Measurements from ENCODE around the gene CHID1.

Gene CHID1

GRCh38 chr11:864898-865297, 45.7 kb downstream of the CHID1 start:
- DNase-seq (ENCODE audit: low read depth in 2 of 2): no peak

GRCh38 chr11:863910-864827, 46.4 kb downstream of the CHID1 start:
- DNase-seq (ENCODE audit: low read depth in 2 of 2): no peak

- no peak for DNase-seq (ENCODE audit: low read depth in 2 of 2)
Observed at GRCh38 chr11:863023-863909, 47.3 kb downstream of the CHID1 start.

- no peak for DNase-seq (ENCODE audit: low read depth in 2 of 2)
Observed at GRCh38 chr11:862696-863022, 48.0 kb downstream of the CHID1 start.

GRCh38 chr11:862081-862661, 48.4 kb downstream of the CHID1 start:
- DNase-seq (ENCODE audit: low read depth in 2 of 2): no peak

GRCh38 chr11:861105-861479, 49.5 kb downstream of the CHID1 start:
- no peak for DNase-seq (ENCODE audit: low read depth in 2 of 2)

- no peak for DNase-seq (ENCODE audit: low read depth in 2 of 2)
Observed at GRCh38 chr11:860234-861104, 50.1 kb downstream of the CHID1 start.

- DNase-seq (ENCODE audit: low read depth in 2 of 2): no peak
Observed at GRCh38 chr11:859394-860131, 51.0 kb downstream of the CHID1 start.

GRCh38 chr11:858762-859339, 51.8 kb downstream of the CHID1 start:
- DNase-seq (ENCODE audit: low read depth in 2 of 2): no peak

- DNase-seq (ENCODE audit: low read depth in 2 of 2): no peak
Observed at GRCh38 chr11:858053-858761, 52.4 kb downstream of the CHID1 start.

- no peak for DNase-seq (ENCODE audit: low read depth in 2 of 2)
Observed at GRCh38 chr11:856397-856796, 54.2 kb downstream of the CHID1 start.

DNA sequence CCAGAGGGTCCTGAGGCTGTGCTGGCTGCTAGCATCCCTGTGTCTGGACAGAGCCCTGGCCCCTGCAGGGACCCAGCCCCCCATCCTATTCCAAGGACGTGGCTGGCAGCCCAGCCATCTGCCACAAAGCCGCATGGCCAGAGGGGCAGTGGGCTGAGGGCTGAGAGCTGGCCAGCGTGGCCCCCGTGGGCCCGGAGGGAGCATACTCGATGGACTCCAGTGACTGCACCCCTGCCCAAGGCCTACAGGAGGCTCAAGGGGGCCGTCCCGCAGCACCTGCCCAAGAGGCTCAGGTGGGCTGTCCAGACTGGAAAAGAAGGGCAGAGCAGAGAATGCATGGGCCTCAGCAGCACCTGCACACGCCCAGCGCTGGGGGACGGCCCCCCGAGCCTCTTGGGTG, 54.8 kb downstream of the CHID1 start:
- DNase-seq (ENCODE audit: low read depth in 2 of 2): no peak

- DNase-seq (ENCODE audit: low read depth in 2 of 2): no peak
Observed at GRCh38 chr11:855330-855674, 55.3 kb downstream of the CHID1 start.

- DNase-seq (ENCODE audit: low read depth in 2 of 2): no peak
Observed at GRCh38 chr11:854601-855329, 55.8 kb downstream of the CHID1 start.

GRCh38 chr11:853682-854448, 56.7 kb downstream of the CHID1 start:
- no peak for DNase-seq (ENCODE audit: low read depth in 2 of 2)

GRCh38 chr11:852762-853161, 57.8 kb downstream of the CHID1 start:
- DNase-seq (ENCODE audit: low read depth in 2 of 2): no peak

DNA sequence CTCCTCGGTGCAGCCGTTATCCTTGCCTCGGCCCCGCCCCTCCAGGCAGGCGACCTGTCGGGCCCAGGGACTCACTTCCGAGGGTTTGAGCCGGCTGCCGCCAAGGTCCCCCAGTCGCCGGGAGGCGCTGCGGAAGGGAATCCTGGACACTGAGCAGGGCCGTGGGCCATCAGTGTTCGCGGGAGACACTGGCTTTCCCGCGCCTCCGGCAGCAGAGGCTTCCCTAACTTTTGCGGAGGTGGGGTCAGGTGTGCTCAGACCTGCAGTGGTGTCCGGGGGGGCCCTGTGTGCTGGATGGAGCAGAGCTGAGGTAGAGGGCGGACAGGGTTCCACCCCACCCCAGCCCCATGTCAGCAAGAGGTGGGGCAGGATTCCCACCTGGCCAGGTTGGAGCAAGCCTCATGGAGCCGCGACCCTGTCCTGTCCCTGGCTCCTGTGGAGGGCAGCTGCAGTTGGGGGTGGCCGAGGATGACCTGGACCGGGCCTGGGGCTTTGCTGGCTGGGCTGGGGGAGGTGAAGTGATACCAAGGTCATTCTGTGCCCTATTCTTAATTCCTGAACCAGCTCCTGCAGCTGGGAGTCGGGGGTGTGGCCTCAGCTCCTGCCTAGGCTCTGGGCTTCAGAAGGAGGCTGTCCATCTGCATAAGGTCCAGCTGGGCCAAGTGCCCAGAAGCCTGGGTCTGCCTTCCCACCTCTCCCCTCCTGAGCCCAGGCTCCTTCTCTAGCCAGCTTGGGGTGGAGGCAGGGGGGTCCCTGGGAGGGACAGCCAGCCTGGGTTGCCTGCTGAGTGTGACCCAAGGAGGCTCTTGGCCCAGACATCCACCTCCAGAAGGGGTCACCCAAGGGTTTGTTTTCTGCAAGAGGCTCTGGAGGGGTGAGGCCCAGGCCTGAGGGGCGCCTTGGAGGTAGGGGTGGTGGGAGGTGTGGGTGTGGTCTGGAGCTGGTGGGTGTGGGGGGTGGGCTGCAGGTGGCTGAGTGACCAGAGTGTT, 59.5 kb downstream of the CHID1 start:
- DNase-seq (ENCODE audit: low read depth in 2 of 2): no peak
